Right renal pelvis (tissue), 4 donors: Measurements from ENCODE around the gene SOX13. TPM values are rescaled to one million over a fixed set of nuclear protein-coding genes. Genes with fewer than 3 reads are reported as not detected.

Experiments
- DNase-seq, 4 donors: peaks; one replicate each; pipeline ENCODE4 v3.0.0-alpha.2; 2013; ENCODE audit warnings: low read depth in 4 of 4, low spot score in 3 of 4, missing footprints in 1 of 4
- polyA plus RNA-seq, 4 donors: library from polyadenylated mRNA; unstranded; fragments of 120-200 nt; gene quantifications; one replicate each; pipeline ENCODE4 v1.2.1, GENCODE V29; 2013; ENCODE audit not compliant: insufficient read length in 4 of 4

Gene SOX13
- polyA plus RNA-seq, 4 donors = 45.3 to 53.1 (median 48.3) TPM

- no peak for DNase-seq
Measured at GRCh38 chr1:204149635-204150565, 77.0 kb downstream of the SOX13 start.

GRCh38 chr1:204150702-204151551 is 78.0 kb downstream of the SOX13 start:
- DNase-seq = no peak

- peak in 2 of 4 donors; percentile 53 to 54 for DNase-seq
Measured at GRCh38 chr1:204151552-204152309, 78.8 kb downstream of the SOX13 start, which contains the start of gene ETNK2. TSS of gene ETNK2 (minus strand) at chr1:204152044. CDS start at chr1:204151852, 192 bp downstream.

GRCh38 chr1:204152310-204153044 is 79.6 kb downstream of the SOX13 start:
- DNase-seq = no peak

- DNase-seq = no peak
Measured at GRCh38 chr1:204153667-204154066, 80.8 kb downstream of the SOX13 start.

- DNase-seq = no peak
Measured at GRCh38 chr1:204154568-204155255, 81.8 kb downstream of the SOX13 start.

- DNase-seq = no peak
Measured at GRCh38 chr1:204155881-204156280, 83.0 kb downstream of the SOX13 start.

- DNase-seq = no peak
Measured at GRCh38 chr1:204157962-204158361, 85.0 kb downstream of the SOX13 start.

GRCh38 chr1:204161609-204162493 is 88.9 kb downstream of the SOX13 start:
- DNase-seq = no peak

GRCh38 chr1:204162494-204163074 is 89.7 kb downstream of the SOX13 start:
- peak; percentile 54 to 73 (median 62) for DNase-seq

GRCh38 chr1:204166219-204166618 is 93.3 kb downstream of the SOX13 start, which contains the start of gene REN:
TSS of gene REN (minus strand) at chr1:204166337. CDS start at chr1:204166293, 44 bp downstream.
- DNase-seq = no peak

GRCh38 chr1:204167730-204168129 is 94.8 kb downstream of the SOX13 start:
- no peak for DNase-seq

GRCh38 chr1:204169858-204170257 is 96.9 kb downstream of the SOX13 start:
- DNase-seq = no peak

GRCh38 chr1:204170494-204171155 is 97.7 kb downstream of the SOX13 start:
- no peak for DNase-seq

- no peak for DNase-seq
Measured at GRCh38 chr1:204171751-204172178, 98.8 kb downstream of the SOX13 start.

- DNase-seq = no peak
Measured at GRCh38 chr1:204172404-204173029, 99.6 kb downstream of the SOX13 start.

- DNase-seq = no peak
Measured at GRCh38 chr1:204174958-204175357, 102.0 kb downstream of the SOX13 start.
